ENCODE measurements around the gene RFX3.

The RFX3 gene

DNA sequence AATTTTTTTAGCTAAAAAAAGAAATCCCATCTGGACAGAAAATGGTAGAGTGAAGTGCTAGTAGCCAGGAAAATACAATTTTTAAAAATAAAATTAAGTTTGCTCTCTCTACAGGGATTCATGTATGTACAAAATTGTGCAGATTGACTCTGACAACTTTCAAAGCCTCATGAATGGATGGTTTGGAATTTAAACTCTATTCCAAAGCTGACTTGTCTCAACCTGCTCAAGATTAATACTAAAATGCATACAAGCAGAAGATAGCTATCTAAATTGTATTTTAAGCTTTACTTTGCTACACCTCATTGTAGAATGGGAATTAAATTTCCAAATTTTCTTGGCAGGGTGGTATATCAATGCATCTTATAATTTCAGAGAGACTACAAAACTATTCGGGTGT lies 257.6 kb downstream of the RFX3 start:
- no peak for DNase-seq

DNA sequence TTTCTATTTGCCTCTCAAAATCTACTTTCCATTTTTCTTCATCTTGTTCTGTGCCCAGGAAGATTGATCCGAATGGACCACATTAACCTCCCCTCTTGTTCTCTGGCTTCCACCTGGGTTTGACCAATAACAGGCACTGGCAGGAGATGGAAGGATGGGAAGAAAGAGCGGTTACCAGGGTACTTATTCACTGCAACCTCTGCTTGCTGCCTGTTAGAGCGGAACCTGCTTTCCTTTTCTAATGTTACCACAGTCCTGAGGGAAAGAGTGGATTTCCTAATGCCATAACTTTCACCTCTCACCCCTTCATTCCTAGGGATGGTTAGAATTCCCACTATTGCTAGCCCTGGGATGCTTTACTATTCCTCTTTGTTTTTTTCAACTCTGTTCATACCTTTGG lies 262.1 kb downstream of the RFX3 start:
- no peak for DNase-seq

DNA sequence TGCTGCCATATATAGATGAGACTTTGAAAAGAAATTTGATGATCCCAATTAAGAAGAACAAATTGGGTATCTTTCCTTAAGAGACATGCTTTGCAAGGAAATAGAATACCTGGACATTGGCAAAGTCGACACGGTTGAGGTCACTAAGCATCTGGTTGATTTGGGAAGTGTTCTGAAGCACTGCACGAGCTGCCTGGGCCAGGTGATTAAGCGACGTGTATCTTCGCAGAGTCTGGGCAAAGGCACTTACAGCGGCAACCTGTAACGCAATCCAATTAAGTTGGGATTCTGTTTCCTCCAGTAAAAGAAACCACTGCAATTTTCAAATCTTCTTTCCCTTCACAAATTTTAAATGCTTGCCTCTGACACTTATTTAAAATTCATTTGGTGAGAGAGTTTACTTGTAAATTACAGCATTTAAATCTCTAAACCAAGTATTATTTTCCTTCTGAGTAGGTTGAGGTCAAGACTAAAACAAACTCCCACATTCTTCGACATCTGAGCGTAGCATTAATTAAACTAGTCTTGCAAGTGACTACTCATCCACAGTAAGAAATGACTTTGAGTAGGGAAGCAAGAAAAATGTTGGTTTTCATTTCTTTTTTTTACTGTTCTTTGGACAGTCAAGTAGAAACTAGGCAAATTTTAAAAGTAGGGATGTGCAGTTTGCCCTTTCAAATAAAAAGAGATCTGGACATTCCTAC lies 262.8 kb downstream of the RFX3 start:
- DNase-seq, result no peak

DNA sequence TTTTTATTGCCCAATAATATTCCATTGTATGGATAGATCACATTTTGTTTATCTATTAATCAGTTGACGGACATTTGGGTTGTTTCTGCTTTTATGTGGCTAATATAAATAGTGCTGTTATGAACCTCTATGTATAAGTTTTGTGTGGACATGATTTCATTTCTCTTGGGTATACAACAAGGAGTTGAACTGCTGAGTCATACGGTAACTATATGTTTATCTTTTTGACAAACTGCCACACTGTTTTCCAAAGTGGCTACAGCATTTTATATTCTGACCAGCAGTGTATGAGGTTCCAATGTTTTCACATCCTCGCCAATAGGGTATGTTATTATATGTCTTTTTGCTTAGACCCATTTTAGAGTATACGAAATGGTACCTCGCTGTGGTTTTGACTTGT lies 264.3 kb downstream of the RFX3 start:
- no peak for DNase-seq

DNA sequence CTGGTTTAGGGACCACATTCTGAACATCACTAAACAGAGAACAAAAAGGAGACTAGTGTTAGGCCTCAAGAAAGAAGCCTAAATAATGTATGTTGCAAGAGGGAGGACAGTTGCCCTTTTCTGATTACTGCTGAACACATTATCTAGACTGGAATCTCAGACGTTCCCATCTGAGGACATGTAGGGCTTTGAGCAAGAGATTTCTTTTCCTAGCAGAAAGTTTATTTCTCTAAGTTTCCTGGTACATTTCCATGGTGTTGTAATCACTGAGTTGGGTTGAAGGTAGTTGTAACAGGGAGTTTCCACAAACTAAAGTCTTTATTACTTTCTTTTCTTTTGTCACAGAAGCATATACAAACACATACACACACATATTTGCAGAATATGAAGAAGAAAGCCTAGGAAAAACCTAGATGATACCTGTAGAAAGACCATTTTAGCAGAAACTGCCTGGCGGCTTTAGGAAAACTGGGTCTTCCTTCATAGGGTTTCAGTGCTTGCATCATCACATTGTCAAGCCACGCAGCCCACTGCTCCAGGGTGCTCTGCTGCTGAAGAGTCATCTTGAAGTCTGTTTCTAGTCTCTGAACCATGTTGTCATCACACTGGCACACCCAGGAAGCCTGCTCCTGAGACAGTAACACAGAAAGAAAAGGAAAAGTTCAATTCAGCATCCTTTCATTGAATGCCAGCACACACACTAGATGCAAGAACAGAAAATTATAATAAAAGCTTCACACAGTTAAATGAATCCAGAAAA lies 269.1 kb downstream of the RFX3 start:
- no peak for DNase-seq

DNA sequence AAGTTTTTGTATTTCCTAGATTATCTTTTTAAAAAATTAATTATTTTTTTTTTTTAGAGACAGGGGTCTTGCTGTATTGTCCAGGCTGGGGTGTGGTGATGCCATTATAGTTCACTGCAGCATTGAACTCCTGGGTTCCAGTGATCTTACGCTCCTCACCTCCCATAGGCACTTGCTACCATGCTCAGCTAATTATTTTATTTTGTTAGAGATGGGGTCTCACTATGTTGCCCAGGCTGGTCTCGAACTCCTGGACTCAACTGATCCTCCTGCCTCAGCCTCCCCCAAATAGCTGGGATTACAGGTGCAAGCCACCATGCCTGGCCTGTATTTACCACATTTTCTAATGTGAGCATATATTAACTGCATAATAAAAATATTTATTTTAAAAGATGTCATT lies 274.5 kb downstream of the RFX3 start:
- no peak for DNase-seq

DNA sequence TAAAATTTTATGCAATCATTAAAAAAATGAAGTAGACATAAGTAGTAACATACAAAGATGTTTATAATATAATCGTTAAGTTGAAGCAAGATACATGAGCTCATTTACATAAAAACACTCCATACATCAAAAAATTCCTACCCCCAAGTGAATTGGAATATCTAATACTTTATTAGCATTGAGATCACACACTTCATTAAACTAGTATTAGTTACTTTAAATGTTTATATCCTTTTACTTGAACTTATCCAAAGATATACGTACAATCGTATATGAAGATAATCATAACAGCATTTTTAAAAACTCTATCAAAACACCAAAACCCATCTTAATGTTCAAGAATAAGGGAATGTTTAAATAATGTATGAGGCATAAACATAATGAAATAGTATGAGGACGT lies 275.1 kb downstream of the RFX3 start:
- DNase-seq, result no peak

DNA sequence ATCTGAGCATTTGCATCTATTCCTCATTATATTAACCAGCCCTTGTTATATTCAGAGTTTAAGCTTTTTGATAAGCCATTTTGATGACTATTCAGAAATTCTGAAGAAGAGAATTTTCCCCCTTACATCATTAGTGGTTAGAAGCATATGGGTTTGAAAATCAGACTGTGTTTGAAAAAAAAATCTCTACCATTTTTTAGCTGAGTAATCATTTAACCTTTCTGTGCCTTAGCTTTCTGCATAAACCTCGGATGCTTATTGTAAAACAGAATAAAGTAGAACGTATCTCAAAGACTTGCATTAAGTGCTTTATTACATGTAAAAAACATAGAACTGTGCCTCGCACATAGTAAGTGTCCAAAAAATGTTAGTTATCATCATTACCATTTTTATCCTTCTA lies 278.6 kb downstream of the RFX3 start:
- DNase-seq, result no peak

DNA sequence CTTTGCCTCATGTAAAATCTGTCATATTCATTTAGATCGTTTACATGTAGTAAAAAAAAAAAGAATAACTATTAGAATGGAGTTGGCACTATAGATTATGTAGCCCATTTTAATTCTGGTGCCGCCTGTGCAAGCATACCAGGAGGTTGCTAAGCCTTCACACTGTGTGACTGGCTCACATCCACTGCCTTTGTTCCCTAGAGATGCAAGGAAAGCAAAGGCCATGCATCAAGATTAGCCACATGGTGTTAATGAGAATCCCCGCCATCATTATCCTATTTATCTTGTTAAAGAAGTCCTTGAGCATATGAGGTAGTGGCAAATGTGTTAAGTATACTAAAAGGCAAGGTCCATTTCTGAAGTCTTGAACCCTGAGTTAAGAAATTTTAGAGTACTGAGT lies 279.6 kb downstream of the RFX3 start:
- DNase-seq, result no peak

DNA sequence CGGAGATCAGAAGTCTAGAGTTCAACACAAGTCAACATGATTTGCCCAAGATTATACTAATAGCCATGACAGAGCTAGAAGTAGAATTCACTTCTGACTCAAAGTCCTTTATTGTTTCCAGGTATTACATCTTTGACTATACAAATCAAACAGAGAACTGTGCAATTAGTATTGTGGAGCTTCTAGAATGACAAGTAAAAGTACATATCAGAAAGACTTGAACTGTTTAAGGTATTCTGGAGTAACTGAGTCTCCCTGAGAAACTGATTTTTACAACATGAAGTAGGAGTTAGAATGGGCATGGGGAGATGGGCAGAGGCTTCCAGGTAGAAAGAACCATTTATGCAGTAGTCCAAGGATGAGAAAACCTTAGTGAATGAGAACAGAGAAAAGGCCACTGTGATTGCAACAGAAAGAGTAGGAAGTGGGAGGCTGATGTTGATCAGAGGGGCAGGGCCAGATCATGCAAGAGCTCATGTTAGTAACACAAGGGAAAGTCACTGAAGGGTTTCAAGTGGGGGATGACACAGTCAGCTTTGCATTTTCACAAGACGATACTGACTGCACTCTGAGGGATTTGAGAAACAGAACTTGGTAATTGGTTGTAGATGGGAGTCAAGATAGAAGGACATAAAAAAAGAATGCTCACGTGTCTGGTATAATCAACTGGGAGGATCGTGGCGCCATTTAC lies 280.7 kb downstream of the RFX3 start:
- no peak for DNase-seq

DNA sequence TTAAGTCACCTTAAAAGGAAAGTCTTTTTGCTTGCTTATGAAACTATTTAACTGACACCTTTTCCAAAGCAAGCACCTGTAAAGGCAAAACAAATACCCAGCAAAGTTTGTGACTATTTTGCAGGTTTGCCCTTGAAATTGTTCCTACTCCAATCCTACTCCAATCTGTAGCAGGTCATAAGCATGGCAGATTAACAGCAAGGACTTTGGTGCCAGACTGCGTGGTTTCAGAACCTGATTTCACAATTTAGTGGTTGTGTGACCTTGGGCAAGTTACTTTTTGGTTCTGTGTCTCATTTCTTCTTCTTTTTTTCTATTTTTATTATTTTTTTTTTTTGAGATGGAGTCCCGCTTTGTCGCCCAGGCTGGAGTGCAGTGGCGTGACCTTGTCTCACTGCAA lies 282.1 kb downstream of the RFX3 start:
- DNase-seq, result no peak

DNA sequence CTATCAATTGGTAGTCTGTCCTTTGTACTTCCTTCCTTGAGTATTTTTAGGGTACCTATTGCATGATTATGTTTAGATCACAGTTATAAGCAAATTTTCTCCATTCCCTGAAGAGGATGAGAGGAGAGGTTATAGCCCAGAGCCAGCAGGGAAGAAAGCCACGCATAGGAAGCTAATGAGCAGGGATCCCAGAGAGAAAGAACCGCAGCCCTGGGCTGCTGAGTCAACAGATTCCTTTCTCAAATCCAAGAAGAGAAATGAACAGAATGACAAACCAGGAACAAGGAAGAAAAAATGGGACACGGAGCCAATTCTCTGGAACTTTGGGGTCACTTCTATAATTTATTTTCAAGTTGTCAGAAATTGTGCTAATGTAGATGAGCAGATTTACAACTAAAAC lies 284.5 kb downstream of the RFX3 start:
- no peak for DNase-seq

DNA sequence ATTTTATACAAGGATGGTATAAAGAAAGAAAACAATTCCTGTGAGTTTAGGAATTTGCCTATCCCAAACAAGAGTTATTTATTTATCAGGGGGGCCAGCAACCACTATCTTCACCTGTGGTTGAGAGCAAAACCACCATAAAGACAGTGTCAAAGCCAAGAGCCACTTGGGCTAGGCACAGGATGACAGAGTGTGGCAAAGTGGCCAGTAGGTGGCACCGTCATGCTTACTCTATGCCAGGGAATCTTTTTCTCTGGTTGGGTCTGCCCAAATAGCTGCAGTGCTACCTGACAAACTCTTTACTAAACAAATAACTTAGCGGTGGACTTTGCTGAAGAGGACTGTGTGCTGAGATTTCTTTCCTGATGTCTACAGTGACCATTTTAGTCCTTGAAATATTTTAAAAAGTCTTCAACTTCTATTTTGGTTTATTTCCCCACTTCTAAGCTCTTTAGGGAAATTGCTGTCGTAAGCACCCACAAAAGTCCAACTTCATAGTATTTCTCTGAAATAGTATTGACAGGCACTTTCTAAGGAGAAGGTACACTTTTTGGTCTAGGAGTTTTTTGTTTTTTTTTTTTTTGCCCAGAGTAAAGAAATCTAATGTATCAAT lies 285.0 kb downstream of the RFX3 start:
- peak; percentile 73 to 74 for DNase-seq

DNA sequence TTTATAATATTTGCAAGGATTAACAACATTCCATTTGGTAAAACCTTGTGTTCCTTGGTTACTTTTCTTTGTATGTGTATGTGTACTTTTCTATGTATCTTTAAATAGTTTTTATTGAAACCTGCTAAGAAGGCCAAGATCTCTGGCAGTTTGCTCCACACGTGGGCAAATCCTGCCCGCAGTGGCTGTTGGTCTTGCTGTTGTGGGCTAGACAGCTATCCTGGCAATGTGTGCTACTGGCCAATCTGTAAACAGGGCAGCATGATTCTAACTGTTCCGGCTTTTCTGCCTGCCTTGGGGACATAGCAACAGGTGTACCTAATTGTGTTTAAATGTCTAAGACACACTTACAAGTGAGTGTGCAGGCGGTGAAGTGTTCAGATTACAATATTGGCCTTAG lies 286.6 kb downstream of the RFX3 start:
- DNase-seq, result no peak

DNA sequence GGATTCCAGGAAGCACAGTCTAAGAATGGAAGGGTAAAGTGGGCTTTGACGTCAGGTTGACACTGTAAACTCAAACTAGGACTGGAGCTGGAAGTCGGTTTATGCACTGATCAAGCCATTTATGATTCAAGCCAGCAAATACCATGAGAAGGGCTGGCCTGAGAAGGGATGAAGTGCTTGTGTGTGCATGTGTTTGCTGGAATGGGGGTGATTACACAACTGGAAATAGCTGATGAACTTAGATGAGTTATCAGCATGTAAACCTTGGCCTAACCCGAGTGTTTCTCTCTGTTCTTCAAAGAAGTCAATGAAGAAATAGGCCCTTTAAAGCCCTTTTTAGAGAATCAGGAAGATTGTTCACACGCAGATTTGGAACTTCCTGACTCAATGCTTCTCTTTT lies 287.6 kb downstream of the RFX3 start:
- no peak for DNase-seq

DNA sequence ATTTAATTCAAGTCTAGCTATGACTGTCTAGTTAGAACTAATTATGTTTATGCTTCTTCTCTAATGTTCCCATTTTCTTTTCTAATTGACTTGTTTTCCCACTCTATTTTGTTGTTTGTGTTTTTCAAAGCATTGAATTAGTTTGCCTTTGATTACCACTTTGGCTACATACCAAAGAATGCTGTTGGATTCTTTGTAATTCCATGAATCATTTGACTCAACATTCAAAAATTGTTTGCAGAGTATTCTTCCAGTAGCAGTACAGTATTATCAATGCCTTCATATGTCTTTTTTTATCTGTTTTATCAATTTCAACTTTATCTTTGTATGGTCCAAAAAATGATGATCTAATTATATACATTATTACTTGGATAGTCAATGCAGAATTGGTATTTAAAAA lies 288.7 kb downstream of the RFX3 start:
- DNase-seq, result no peak

DNA sequence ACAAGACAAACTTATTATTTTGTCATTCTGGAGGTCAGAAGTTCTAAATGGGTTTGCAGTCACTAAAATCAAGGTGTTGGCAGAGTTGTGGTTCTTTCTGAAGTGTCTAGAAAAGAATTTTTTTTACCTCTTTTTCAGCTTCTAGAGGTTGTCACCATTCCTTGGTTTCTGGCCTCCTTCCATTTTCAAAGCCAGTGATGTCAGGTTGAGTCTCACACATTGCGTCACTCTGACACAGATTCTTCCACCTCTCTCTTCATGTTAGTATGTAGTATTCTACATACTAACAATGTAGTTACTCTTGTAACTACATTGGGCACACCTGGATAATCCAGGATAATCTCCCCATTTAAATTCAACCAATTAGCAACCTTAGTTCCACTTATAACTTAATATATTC lies 290.3 kb downstream of the RFX3 start:
- no peak for DNase-seq

DNA sequence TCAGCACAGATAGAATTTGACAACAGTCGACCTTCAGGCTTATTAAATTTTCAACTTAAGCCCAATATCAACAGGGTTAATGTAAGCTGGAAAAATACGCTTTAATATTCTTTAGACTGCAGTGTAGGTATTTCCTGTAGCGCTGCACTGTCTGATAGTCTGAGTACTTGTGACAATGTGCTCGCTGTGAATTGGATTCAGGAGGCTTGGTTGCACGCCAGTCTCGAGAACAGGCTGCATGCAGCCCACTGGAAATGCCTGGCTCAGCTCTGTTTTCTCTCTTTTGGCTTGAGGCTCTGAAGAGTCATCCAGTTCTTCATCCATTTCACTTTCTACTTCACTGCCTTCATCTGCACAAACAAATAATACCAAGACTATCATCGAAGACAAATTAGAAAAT lies 300.9 kb downstream of the RFX3 start:
- no peak for DNase-seq

DNA sequence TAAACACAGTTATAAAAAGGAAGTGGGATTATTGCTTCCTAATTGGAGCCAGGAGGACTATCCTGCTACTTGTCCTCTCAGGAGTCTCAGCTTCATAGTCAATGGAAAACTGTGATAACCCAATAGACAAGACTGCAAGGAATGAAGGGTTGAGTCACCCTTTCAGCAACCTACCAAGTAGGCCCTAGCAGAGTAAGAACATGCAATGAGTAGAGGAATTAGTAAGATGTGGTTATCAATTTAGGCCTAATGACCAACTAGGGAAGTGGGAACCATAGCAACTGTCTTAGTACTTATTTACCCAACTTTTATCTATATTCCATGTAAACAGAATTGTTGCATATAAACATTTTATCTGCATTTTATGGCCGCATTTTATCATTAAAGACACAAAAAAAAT lies 310.1 kb downstream of the RFX3 start:
- DNase-seq, result no peak

DNA sequence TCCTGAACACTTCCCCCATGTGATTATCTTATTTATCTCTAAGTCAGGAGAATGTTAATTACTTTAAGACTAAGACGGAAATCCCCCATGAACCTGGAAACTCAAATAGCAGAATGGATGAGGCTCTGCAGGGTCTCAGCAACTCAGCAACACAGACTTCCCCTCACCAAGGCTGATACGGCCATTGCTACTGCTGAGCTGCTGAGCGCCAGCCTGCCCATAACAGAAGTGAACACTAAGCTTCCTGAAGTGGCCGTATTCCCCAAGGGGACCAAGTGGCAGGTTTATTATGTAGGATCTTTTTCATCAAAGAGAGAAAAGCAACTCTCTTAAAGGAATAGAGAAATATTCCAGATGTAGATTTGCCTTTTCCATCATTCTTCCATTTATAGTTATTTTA lies 311.1 kb downstream of the RFX3 start:
- no peak for DNase-seq

DNA sequence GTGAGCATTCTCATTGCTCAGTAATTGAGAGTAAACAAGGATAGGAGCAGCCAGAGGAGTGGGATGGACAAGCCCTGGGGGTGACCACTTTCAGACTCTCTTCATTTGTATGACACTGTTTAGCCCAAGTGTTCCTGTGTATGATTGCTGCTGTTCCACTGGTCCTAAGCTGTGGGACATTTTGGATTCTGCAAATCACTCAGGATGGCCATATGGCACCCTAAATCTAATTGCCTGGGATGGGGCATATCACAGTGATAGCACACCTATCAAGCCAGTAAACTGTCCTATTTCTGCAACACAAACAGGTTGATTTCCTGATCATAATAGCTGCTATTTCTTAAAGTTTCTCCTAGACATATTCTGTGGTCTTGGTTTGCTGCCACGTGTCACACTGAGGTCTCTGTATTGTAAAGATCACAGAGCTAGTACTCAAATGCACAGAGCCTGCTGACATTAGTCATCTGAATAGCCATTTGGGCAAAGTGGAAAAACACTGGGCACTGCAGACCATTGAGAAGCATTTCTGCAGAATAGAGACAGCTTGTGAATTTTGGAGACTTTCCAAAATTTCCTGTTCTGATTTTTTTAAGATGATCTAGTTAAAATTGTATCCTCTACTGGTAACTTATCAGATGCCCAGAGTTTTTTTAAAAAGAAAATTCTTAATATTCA lies 320.2 kb downstream of the RFX3 start:
- no peak for DNase-seq

DNA sequence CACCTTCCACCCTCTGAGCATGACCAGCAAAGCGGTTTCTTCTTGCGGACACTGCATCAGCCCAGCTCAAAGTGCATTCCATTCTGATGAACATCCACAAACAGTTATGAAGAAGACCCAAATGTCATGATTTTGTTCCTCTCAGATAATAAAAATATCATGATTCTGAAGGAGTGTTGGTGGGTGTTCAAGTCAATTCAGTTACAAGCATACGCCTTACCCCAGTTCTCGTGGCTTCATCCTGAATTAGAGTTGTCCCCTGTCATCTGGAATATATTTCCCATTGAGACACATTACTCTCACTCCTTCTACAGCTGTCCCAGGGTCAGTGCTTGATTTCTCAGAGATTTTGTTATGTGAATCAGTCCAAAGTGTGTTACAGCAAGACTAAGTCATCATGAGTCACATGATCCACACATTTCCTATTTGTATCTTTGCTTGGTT lies 325.4 kb downstream of the RFX3 start:
- DNase-seq, result no peak

DNA sequence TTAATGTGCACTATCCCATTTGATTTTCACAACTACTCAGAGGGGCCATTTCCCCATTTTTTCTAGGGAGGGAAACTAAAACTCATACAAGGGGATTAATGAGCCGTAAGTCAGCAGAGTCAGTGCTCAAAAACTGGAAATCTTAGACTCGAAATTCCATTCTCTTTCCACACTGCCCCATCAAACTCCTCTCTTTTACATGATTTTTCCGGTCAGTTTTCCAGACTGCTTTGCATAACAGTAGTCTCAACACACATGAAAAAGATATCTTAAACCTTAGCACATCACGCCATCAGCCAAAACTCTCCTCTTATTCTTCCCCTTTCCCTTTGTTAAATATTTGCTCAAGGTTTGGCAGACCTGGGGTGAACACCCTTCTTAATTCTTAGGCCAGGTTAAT lies 332.0 kb downstream of the RFX3 start:
- DNase-seq, result no peak

Measured in stimulated activated CD4-positive, alpha-beta T cell treated with anti-CD3 and anti-CD28 coated beads, Interleukin-2, amount 100 ng/mL, for 24 hours (primary cell).